Transverse colon (tissue), 3 donors: ENCODE data around the gene GDF11.

Experiments used
- EP300 ChIP-seq: sonication (generic); formaldehyde crosslinking; IDR thresholded peaks from one replicate; pipeline ENCODE4 v1.6.1; 2017; ENCODE audit warnings: antibody characterized with exemption, low read depth
- TF ChIP-seq, protein P1 (sequence below), 5 experiments: fragments of 200-600 bp in 3 of 5; fragments of 450-650 bp in 2 of 5; sonication (generic) in 3 of 5; IDR thresholded peaks; 1 replicate in 2 of 5; 2 replicates in 3 of 5; pipeline ENCODE4 v1.5.1; 2016 to 2017; ENCODE audit warnings: antibody characterized with exemption in 5 of 5, inconsistent platforms in 3 of 5, mild to moderate bottlenecking in 2 of 5, moderate library complexity in 1 of 5

DNA sequence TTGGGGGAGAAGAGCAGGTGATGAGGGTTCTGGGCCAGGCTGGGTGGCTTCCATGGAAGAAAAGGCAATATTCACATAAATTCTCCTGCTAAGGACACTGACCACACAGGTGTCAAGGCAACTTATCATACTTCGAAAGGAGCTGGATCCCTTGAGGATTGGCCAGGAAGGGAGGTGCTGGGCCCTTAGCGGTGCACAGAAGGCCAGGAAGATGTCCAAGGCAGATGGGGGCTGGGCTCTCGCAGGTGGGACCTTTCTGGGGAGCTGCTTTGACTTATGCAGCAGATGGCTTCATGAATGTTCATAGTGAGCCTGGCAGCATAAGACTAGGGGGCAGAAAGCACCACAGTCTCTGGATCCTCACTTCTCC lies 18.0 kb upstream of the GDF11 start:
- TF ChIP-seq, protein P1, sequence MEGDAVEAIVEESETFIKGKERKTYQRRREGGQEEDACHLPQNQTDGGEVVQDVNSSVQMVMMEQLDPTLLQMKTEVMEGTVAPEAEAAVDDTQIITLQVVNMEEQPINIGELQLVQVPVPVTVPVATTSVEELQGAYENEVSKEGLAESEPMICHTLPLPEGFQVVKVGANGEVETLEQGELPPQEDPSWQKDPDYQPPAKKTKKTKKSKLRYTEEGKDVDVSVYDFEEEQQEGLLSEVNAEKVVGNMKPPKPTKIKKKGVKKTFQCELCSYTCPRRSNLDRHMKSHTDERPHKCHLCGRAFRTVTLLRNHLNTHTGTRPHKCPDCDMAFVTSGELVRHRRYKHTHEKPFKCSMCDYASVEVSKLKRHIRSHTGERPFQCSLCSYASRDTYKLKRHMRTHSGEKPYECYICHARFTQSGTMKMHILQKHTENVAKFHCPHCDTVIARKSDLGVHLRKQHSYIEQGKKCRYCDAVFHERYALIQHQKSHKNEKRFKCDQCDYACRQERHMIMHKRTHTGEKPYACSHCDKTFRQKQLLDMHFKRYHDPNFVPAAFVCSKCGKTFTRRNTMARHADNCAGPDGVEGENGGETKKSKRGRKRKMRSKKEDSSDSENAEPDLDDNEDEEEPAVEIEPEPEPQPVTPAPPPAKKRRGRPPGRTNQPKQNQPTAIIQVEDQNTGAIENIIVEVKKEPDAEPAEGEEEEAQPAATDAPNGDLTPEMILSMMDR (IDR thresholded peaks at IDR 0.05): no peak
- TF ChIP-seq EP300: no peak
